HUES64 (cell line): ENCODE results near the gene CTRB2.

Experiments used
- H3K27ac ChIP-seq: 2 replicates; pipeline ENCODE4 v1.7.0; 2013; ENCODE audit warnings: low read depth, low read length, inconsistent platforms
- H3K27me3 ChIP-seq: 2 replicates; pipeline ENCODE4 v1.6.1; 2013; ENCODE audit warnings: mild to moderate bottlenecking, low read length; ENCODE audit not compliant: insufficient read depth
- H3K36me3 ChIP-seq: 2 replicates; pipeline ENCODE4 v1.6.1; 2013; ENCODE audit warnings: mild to moderate bottlenecking, low read length; ENCODE audit not compliant: insufficient read depth
- H3K4me1 ChIP-seq: 2 replicates; pipeline ENCODE4 v1.6.1; 2013; ENCODE audit warnings: mild to moderate bottlenecking, low read length, moderate library complexity; ENCODE audit not compliant: insufficient read depth
- H3K4me3 ChIP-seq: 2 replicates; pipeline ENCODE4 v1.5.1; 2013; ENCODE audit warnings: mild to moderate bottlenecking, low read length, moderate library complexity
- H3K9ac ChIP-seq: 2 replicates; pipeline ENCODE4 v1.6.1; 2013; ENCODE audit warnings: mild to moderate bottlenecking, low read depth, low read length
- H3K9me3 ChIP-seq: 2 replicates; pipeline ENCODE4 v1.6.1; 2013; ENCODE audit warnings: low read depth, low read length; ENCODE audit not compliant: insufficient read depth
- WGBS: fragments of 150-250, 120-280 bp; methylation state at CpG from one replicate; pipeline ENCODE4 v1.1.7; 2013; ENCODE audit warnings: missing lambda C conversion rate; 5-methylcytosine and 5-hydroxymethylcytosine counted together

Gene CTRB2

GRCh38 chr16:75197522-75198134 is 9.3 kb downstream of the CTRB2 start:
- H3K9me3 ChIP-seq = no peaks in the 10 kb centered on the region
- no peaks in the 10 kb centered on the region for H3K36me3 ChIP-seq
- H3K4me3 ChIP-seq = no peak overlapping the region
- WGBS = 88% methylated on average over 14 of the region's 14 CpGs
- H3K9ac ChIP-seq = no peak overlapping the region
- no peak overlapping the region for H3K27ac ChIP-seq
- no peaks in the 10 kb centered on the region for H3K27me3 ChIP-seq
- H3K4me1 ChIP-seq = no peaks in the 10 kb centered on the region

GRCh38 chr16:75196836-75197235 is 10.1 kb downstream of the CTRB2 start:
- no peaks in the 10 kb centered on the region for H3K9me3 ChIP-seq
- H3K27me3 ChIP-seq = no peaks in the 10 kb centered on the region
- WGBS = 81% methylated on average over 9 of the region's 9 CpGs
- H3K4me3 ChIP-seq = no peak overlapping the region
- no peak overlapping the region for H3K9ac ChIP-seq
- H3K36me3 ChIP-seq = no peaks in the 10 kb centered on the region
- no peaks in the 10 kb centered on the region for H3K4me1 ChIP-seq
- no peak overlapping the region for H3K27ac ChIP-seq

GRCh38 chr16:75195811-75196790 is 10.9 kb downstream of the CTRB2 start:
- Histone ChIP-seq H3K9me3 (no peaks in the 10 kb centered on the region), H3K4me1 (no peaks in the 10 kb centered on the region), H3K9ac (no peak overlapping the region), H3K36me3 (no peaks in the 10 kb centered on the region), H3K4me3 (no peak overlapping the region), H3K27ac (no peak overlapping the region), H3K27me3 (no peaks in the 10 kb centered on the region)
- WGBS = 89% methylated on average over 24 of the region's 24 CpGs

GRCh38 chr16:75193730-75194444 is 13.1 kb downstream of the CTRB2 start:
- Histone ChIP-seq H3K9me3 (no peaks in the 10 kb centered on the region), H3K9ac (no peak overlapping the region), H3K27ac (no peak overlapping the region), H3K4me3 (no peak overlapping the region), H3K27me3 (no peaks in the 10 kb centered on the region), H3K4me1 (no peaks in the 10 kb centered on the region), H3K36me3 (no peaks in the 10 kb centered on the region)
- 91% methylated on average over 10 of the region's 10 CpGs for WGBS

- Histone ChIP-seq H3K4me1 (no peaks in the 10 kb centered on the region), H3K36me3 (no peaks in the 10 kb centered on the region), H3K4me3 (no peak overlapping the region), H3K9me3 (no peaks in the 10 kb centered on the region), H3K27ac (no peak overlapping the region), H3K27me3 (no peaks in the 10 kb centered on the region), H3K9ac (no peak overlapping the region)
- WGBS = 96% methylated on average over 3 of the region's 4 CpGs
Measured at GRCh38 chr16:75193265-75193650, 13.7 kb downstream of the CTRB2 start.

- H3K9ac ChIP-seq = no peak overlapping the region
- H3K27ac ChIP-seq = no peak overlapping the region
- H3K36me3 ChIP-seq = no peaks in the 10 kb centered on the region
- H3K4me1 ChIP-seq = no peaks in the 10 kb centered on the region
- no peaks in the 10 kb centered on the region for H3K9me3 ChIP-seq
- H3K27me3 ChIP-seq = no peaks in the 10 kb centered on the region
- H3K4me3 ChIP-seq = no peak overlapping the region
- WGBS = 96% methylated on average over 21 of the region's 21 CpGs
Measured at GRCh38 chr16:75192606-75193264, 14.2 kb downstream of the CTRB2 start.

GRCh38 chr16:75189638-75190245 is 17.2 kb downstream of the CTRB2 start:
- no peaks in the 10 kb centered on the region for H3K36me3 ChIP-seq
- no peaks in the 10 kb centered on the region for H3K4me1 ChIP-seq
- whole genome bisulfite sequencing = 92% methylated on average over 8 of the region's 8 CpGs
- no peak overlapping the region for H3K27ac ChIP-seq
- H3K27me3 ChIP-seq = no peaks in the 10 kb centered on the region
- H3K4me3 ChIP-seq = no peak overlapping the region
- H3K9ac ChIP-seq = no peak overlapping the region
- no peaks in the 10 kb centered on the region for H3K9me3 ChIP-seq

GRCh38 chr16:75188832-75189477 is 18.0 kb downstream of the CTRB2 start:
- H3K27ac ChIP-seq = no peak overlapping the region
- 93% methylated on average over 14 of the region's 14 CpGs for WGBS
- no peaks in the 10 kb centered on the region for H3K36me3 ChIP-seq
- H3K4me1 ChIP-seq = no peaks in the 10 kb centered on the region
- no peak overlapping the region for H3K4me3 ChIP-seq
- H3K9ac ChIP-seq = no peak overlapping the region
- no peaks in the 10 kb centered on the region for H3K9me3 ChIP-seq
- no peaks in the 10 kb centered on the region for H3K27me3 ChIP-seq

- no peaks in the 10 kb centered on the region for H3K36me3 ChIP-seq
- no peaks in the 10 kb centered on the region for H3K27me3 ChIP-seq
- no peak overlapping the region for H3K4me3 ChIP-seq
- 63% methylated on average over 3 of the region's 3 CpGs for WGBS
- no peak overlapping the region for H3K27ac ChIP-seq
- H3K9ac ChIP-seq = no peak overlapping the region
- H3K9me3 ChIP-seq = peaks cover 4% of the 10 kb centered on the region; the same call in 1 of the 2 replicates
- H3K4me1 ChIP-seq = no peaks in the 10 kb centered on the region
Measured at GRCh38 chr16:75181630-75182029, 25.3 kb downstream of the CTRB2 start.

- H3K4me3 ChIP-seq = no peak overlapping the region
- WGBS = 96% methylated on average over 6 of the region's 6 CpGs
Measured at GRCh38 chr16:75179208-75179607, 27.8 kb downstream of the CTRB2 start.

More at GRCh38 chr16:75179208-75179607, 27.8 kb downstream of the CTRB2 start:
- H3K36me3 ChIP-seq = no peaks in the 10 kb centered on the region
- H3K4me1 ChIP-seq = no peaks in the 10 kb centered on the region
- H3K9me3 ChIP-seq = peaks cover 19% of the 10 kb centered on the region
- no peaks in the 10 kb centered on the region for H3K27me3 ChIP-seq
- H3K9ac ChIP-seq = no peak overlapping the region
- H3K27ac ChIP-seq = no peak overlapping the region
